ENCODE measurements around the gene DGKB. TPM values are rescaled to one million over a fixed set of nuclear protein-coding genes. Genes with fewer than 3 reads are reported as not detected.

DGKB gene
- total RNA-seq, 1 donor from 2014 or later = not detected

GRCh38 chr7:14606101-14606500, 296.4 kb downstream of the DGKB start:
- intact Hi-C loops (cut with DNase I) = no loop called here

GRCh38 chr7:14604606-14605005, 297.9 kb downstream of the DGKB start:
- no peaks in the 10 kb centered on the region for H3K4me1 ChIP-seq
- no peaks in the 10 kb centered on the region for H3K9me3 ChIP-seq
- no peak for TF ChIP-seq CTCF (IDR thresholded peaks at IDR 0.05)
- H3K36me3 ChIP-seq = no peaks in the 10 kb centered on the region
- H3K27ac ChIP-seq = no peak overlapping the region
- no peak overlapping the region for H3K4me3 ChIP-seq
- DNase-seq (ENCODE audit: low spot score in 2 of 2) = no peak
- intact Hi-C loops (cut with DNase I) = no loop called here
- no peaks in the 10 kb centered on the region for H3K27me3 ChIP-seq

More at GRCh38 chr7:14606101-14606500, 296.4 kb downstream of the DGKB start:
- no peak for TF ChIP-seq CTCF (IDR thresholded peaks at IDR 0.05)
- H3K36me3 ChIP-seq = no peaks in the 10 kb centered on the region
- no peak overlapping the region for H3K4me3 ChIP-seq
- H3K27me3 ChIP-seq = no peaks in the 10 kb centered on the region
- DNase-seq (ENCODE audit: low spot score in 2 of 2) = no peak
- H3K27ac ChIP-seq = no peak overlapping the region
- no peaks in the 10 kb centered on the region for H3K4me1 ChIP-seq
- no peaks in the 10 kb centered on the region for H3K9me3 ChIP-seq

GRCh38 chr7:14602851-14603250, 299.7 kb downstream of the DGKB start:
- Histone ChIP-seq H3K27ac (no peak overlapping the region), H3K4me3 (no peak overlapping the region), H3K27me3 (no peaks in the 10 kb centered on the region), H3K9me3 (no peaks in the 10 kb centered on the region), H3K4me1 (no peaks in the 10 kb centered on the region), H3K36me3 (no peaks in the 10 kb centered on the region)
- intact Hi-C loops (cut with DNase I) = no loop called here
- no peak for DNase-seq (ENCODE audit: low spot score in 2 of 2)
- no peak for TF ChIP-seq CTCF (IDR thresholded peaks at IDR 0.05)

- no peak for TF ChIP-seq CTCF (IDR thresholded peaks at IDR 0.05)
- H3K27ac ChIP-seq = no peak overlapping the region
- H3K36me3 ChIP-seq = no peaks in the 10 kb centered on the region
- H3K4me1 ChIP-seq = no peaks in the 10 kb centered on the region
- intact Hi-C loops (cut with DNase I) = no loop called here
- H3K9me3 ChIP-seq = no peaks in the 10 kb centered on the region
- H3K4me3 ChIP-seq = no peak overlapping the region
- H3K27me3 ChIP-seq = no peaks in the 10 kb centered on the region
- DNase-seq (ENCODE audit: low spot score in 2 of 2) = no peak
Observed at GRCh38 chr7:14600766-14601367, 301.7 kb downstream of the DGKB start.

GRCh38 chr7:14598978-14599377, 303.6 kb downstream of the DGKB start:
- intact Hi-C loops (cut with DNase I) = no loop called here
- H3K27ac ChIP-seq = no peak overlapping the region

More at GRCh38 chr7:14598978-14599377, 303.6 kb downstream of the DGKB start:
- Histone ChIP-seq H3K36me3 (no peaks in the 10 kb centered on the region), H3K4me1 (no peaks in the 10 kb centered on the region), H3K4me3 (no peak overlapping the region), H3K27me3 (no peaks in the 10 kb centered on the region), H3K9me3 (no peaks in the 10 kb centered on the region)
- no peak for DNase-seq (ENCODE audit: low spot score in 2 of 2)
- TF ChIP-seq CTCF (IDR thresholded peaks at IDR 0.05) = no peak

All from ascending aorta (tissue), 2 donors.